ENCODE data around the gene TMEM214. TPM values are rescaled to one million over a fixed set of nuclear protein-coding genes. Genes with fewer than 3 reads are reported as not detected.

Gene TMEM214
- 83.5 TPM for polyA plus RNA-seq (2013, experiment 1 of 2)
- 72.4 TPM for polyA plus RNA-seq (2013, experiment 2 of 2)

GRCh38 chr2:27032495-27033252 is at the start of gene TMEM214:
TMEM214 (plus strand) TSS chr2:27032965; CDS start chr2:27033016, 51 bp downstream.
- WGBS, 2 experiments (ENCODE audit: insufficient coverage in 2 of 2) = 1 to 2% methylated on average over 63 to 70 of the region's 76 CpGs
- Histone ChIP-seq H3K9me3 (ENCODE audit: control insufficient read depth, low read length) (no peaks in the 10 kb centered on the region), H3K36me3 (ENCODE audit: control insufficient read depth, insufficient read depth, low read length) (peaks cover 45% of the 10 kb centered on the region), H3K4me3 (ENCODE audit: extremely low read depth, insufficient read depth, low read length, poor library complexity, severe bottlenecking) (peak within 1 kb of the TSS; percentile 76), H3K27ac (ENCODE audit: low read depth, low read length, severe bottlenecking) (peak within 1 kb of the TSS; percentile 81), H3K4me1 (ENCODE audit: control insufficient read depth, insufficient read depth, low read length, poor library complexity, severe bottlenecking) (no peaks in the 10 kb centered on the region)

- no CpG with 5 or more reads among the region's 3 CpGs for WGBS, 2 experiments (ENCODE audit: insufficient coverage in 2 of 2)
Observed at GRCh38 chr2:26983746-26984145, 49.0 kb upstream of the TMEM214 start.

GRCh38 chr2:26985807-26986206 is 47.0 kb upstream of the TMEM214 start:
- Histone ChIP-seq H3K27ac (ENCODE audit: low read depth, low read length, severe bottlenecking) (no peak overlapping the region), H3K36me3 (ENCODE audit: control insufficient read depth, insufficient read depth, low read length) (no peaks in the 10 kb centered on the region), H3K9me3 (ENCODE audit: control insufficient read depth, low read length) (no peaks in the 10 kb centered on the region), H3K4me3 (ENCODE audit: extremely low read depth, insufficient read depth, low read length, poor library complexity, severe bottlenecking) (no peak overlapping the region), H3K4me1 (ENCODE audit: control insufficient read depth, insufficient read depth, low read length, poor library complexity, severe bottlenecking) (peaks cover 28% of the 10 kb centered on the region)
- 89 to 98% methylated on average over 4 of the region's 4 CpGs for WGBS, 2 experiments (ENCODE audit: insufficient coverage in 2 of 2)

More at GRCh38 chr2:26983746-26984145, 49.0 kb upstream of the TMEM214 start:
- H3K9me3 ChIP-seq (ENCODE audit: control insufficient read depth, low read length) = no peaks in the 10 kb centered on the region
- peaks cover 14% of the 10 kb centered on the region for H3K4me1 ChIP-seq (ENCODE audit: control insufficient read depth, insufficient read depth, low read length, poor library complexity, severe bottlenecking)
- H3K36me3 ChIP-seq (ENCODE audit: control insufficient read depth, insufficient read depth, low read length) = no peaks in the 10 kb centered on the region
- H3K27ac ChIP-seq (ENCODE audit: low read depth, low read length, severe bottlenecking) = no peak overlapping the region
- no peak overlapping the region for H3K4me3 ChIP-seq (ENCODE audit: extremely low read depth, insufficient read depth, low read length, poor library complexity, severe bottlenecking)

GRCh38 chr2:26986576-26986975 is 46.2 kb upstream of the TMEM214 start:
- no peaks in the 10 kb centered on the region for H3K9me3 ChIP-seq (ENCODE audit: control insufficient read depth, low read length)
- H3K27ac ChIP-seq (ENCODE audit: low read depth, low read length, severe bottlenecking) = no peak overlapping the region
- peaks cover 30% of the 10 kb centered on the region for H3K4me1 ChIP-seq (ENCODE audit: control insufficient read depth, insufficient read depth, low read length, poor library complexity, severe bottlenecking)
- H3K36me3 ChIP-seq (ENCODE audit: control insufficient read depth, insufficient read depth, low read length) = no peaks in the 10 kb centered on the region
- 96 to 97% methylated on average over 4 to 5 of the region's 5 CpGs for WGBS, 2 experiments (ENCODE audit: insufficient coverage in 2 of 2)
- no peak overlapping the region for H3K4me3 ChIP-seq (ENCODE audit: extremely low read depth, insufficient read depth, low read length, poor library complexity, severe bottlenecking)

GRCh38 chr2:26988058-26988860 is 44.5 kb upstream of the TMEM214 start:
- Histone ChIP-seq H3K36me3 (ENCODE audit: control insufficient read depth, insufficient read depth, low read length) (no peaks in the 10 kb centered on the region), H3K4me3 (ENCODE audit: extremely low read depth, insufficient read depth, low read length, poor library complexity, severe bottlenecking) (no peak overlapping the region), H3K4me1 (ENCODE audit: control insufficient read depth, insufficient read depth, low read length, poor library complexity, severe bottlenecking) (peaks cover 30% of the 10 kb centered on the region), H3K27ac (ENCODE audit: low read depth, low read length, severe bottlenecking) (peak overlapping the region; percentile 36), H3K9me3 (ENCODE audit: control insufficient read depth, low read length) (no peaks in the 10 kb centered on the region)
- 63 to 65% methylated on average over 2 to 3 of the region's 4 CpGs for WGBS, 2 experiments (ENCODE audit: insufficient coverage in 2 of 2)

GRCh38 chr2:26989156-26989555 is 43.6 kb upstream of the TMEM214 start:
- Histone ChIP-seq H3K4me1 (ENCODE audit: control insufficient read depth, insufficient read depth, low read length, poor library complexity, severe bottlenecking) (peaks cover 30% of the 10 kb centered on the region), H3K9me3 (ENCODE audit: control insufficient read depth, low read length) (no peaks in the 10 kb centered on the region), H3K4me3 (ENCODE audit: extremely low read depth, insufficient read depth, low read length, poor library complexity, severe bottlenecking) (no peak overlapping the region), H3K27ac (ENCODE audit: low read depth, low read length, severe bottlenecking) (peak overlapping the region; percentile 36), H3K36me3 (ENCODE audit: control insufficient read depth, insufficient read depth, low read length) (no peaks in the 10 kb centered on the region)
- 84 to 85% methylated on average over 7 of the region's 8 CpGs for WGBS, 2 experiments (ENCODE audit: insufficient coverage in 2 of 2)

- H3K4me3 ChIP-seq (ENCODE audit: extremely low read depth, insufficient read depth, low read length, poor library complexity, severe bottlenecking) = no peak overlapping the region
- WGBS, 2 experiments (ENCODE audit: insufficient coverage in 2 of 2) = 76 to 92% methylated on average over 3 to 4 of the region's 5 CpGs
- H3K36me3 ChIP-seq (ENCODE audit: control insufficient read depth, insufficient read depth, low read length) = no peaks in the 10 kb centered on the region
- H3K4me1 ChIP-seq (ENCODE audit: control insufficient read depth, insufficient read depth, low read length, poor library complexity, severe bottlenecking) = peaks cover 30% of the 10 kb centered on the region
- H3K27ac ChIP-seq (ENCODE audit: low read depth, low read length, severe bottlenecking) = no peak overlapping the region
- H3K9me3 ChIP-seq (ENCODE audit: control insufficient read depth, low read length) = no peaks in the 10 kb centered on the region
Observed at GRCh38 chr2:26991717-26992116, 41.0 kb upstream of the TMEM214 start.

- H3K27ac ChIP-seq (ENCODE audit: low read depth, low read length, severe bottlenecking) = no peak overlapping the region
- peaks cover 16% of the 10 kb centered on the region for H3K4me1 ChIP-seq (ENCODE audit: control insufficient read depth, insufficient read depth, low read length, poor library complexity, severe bottlenecking)
- H3K36me3 ChIP-seq (ENCODE audit: control insufficient read depth, insufficient read depth, low read length) = no peaks in the 10 kb centered on the region
- H3K4me3 ChIP-seq (ENCODE audit: extremely low read depth, insufficient read depth, low read length, poor library complexity, severe bottlenecking) = no peak overlapping the region
- 80 to 100% methylated on average over 1 of the region's 1 CpG for WGBS, 2 experiments (ENCODE audit: insufficient coverage in 2 of 2)
- no peaks in the 10 kb centered on the region for H3K9me3 ChIP-seq (ENCODE audit: control insufficient read depth, low read length)
Observed at GRCh38 chr2:26993768-26994167, 39.0 kb upstream of the TMEM214 start.

GRCh38 chr2:26994983-26995382 is 37.8 kb upstream of the TMEM214 start:
- H3K4me1 ChIP-seq (ENCODE audit: control insufficient read depth, insufficient read depth, low read length, poor library complexity, severe bottlenecking) = peaks cover 4% of the 10 kb centered on the region
- H3K9me3 ChIP-seq (ENCODE audit: control insufficient read depth, low read length) = no peaks in the 10 kb centered on the region
- no peak overlapping the region for H3K27ac ChIP-seq (ENCODE audit: low read depth, low read length, severe bottlenecking)
- no peaks in the 10 kb centered on the region for H3K36me3 ChIP-seq (ENCODE audit: control insufficient read depth, insufficient read depth, low read length)
- H3K4me3 ChIP-seq (ENCODE audit: extremely low read depth, insufficient read depth, low read length, poor library complexity, severe bottlenecking) = no peak overlapping the region
- WGBS, 2 experiments (ENCODE audit: insufficient coverage in 2 of 2) = 100% methylated on average over 1 of the region's 1 CpG; no CpG with 5 or more reads in 1 of the 2 experiments

- no peaks in the 10 kb centered on the region for H3K4me1 ChIP-seq (ENCODE audit: control insufficient read depth, insufficient read depth, low read length, poor library complexity, severe bottlenecking)
- H3K27ac ChIP-seq (ENCODE audit: low read depth, low read length, severe bottlenecking) = no peak overlapping the region
- H3K9me3 ChIP-seq (ENCODE audit: control insufficient read depth, low read length) = no peaks in the 10 kb centered on the region
- H3K4me3 ChIP-seq (ENCODE audit: extremely low read depth, insufficient read depth, low read length, poor library complexity, severe bottlenecking) = no peak overlapping the region
- H3K36me3 ChIP-seq (ENCODE audit: control insufficient read depth, insufficient read depth, low read length) = no peaks in the 10 kb centered on the region
- WGBS, 2 experiments (ENCODE audit: insufficient coverage in 2 of 2) = 61 to 79% methylated on average over 8 to 9 of the region's 10 CpGs
Observed at GRCh38 chr2:26997394-26997793, 35.4 kb upstream of the TMEM214 start.

Data from mesodermal cell (in vitro differentiated cells).